ENCODE data around the gene RTF2.
A peak's percentile ranks its signal among the peaks of the same experiment; 100 is the strongest.

Gene RTF2

GRCh38 chr20:56453352-56453751 is 15.1 kb upstream of the RTF2 start:
- in situ Hi-C loops (cut with MboI; ENCODE audit: low pct_unique_long_range_greater_than_20kb, low sequenced_read_pairs, unreplicated experiment): no loop called here
- peak; percentile 71 for DNase-seq (ENCODE audit: low spot score)
- no peak for TF ChIP-seq CTCF (IDR thresholded peaks at IDR 0.05; ENCODE audit: extremely low read depth, insufficient read depth, missing control alignments)

DNA sequence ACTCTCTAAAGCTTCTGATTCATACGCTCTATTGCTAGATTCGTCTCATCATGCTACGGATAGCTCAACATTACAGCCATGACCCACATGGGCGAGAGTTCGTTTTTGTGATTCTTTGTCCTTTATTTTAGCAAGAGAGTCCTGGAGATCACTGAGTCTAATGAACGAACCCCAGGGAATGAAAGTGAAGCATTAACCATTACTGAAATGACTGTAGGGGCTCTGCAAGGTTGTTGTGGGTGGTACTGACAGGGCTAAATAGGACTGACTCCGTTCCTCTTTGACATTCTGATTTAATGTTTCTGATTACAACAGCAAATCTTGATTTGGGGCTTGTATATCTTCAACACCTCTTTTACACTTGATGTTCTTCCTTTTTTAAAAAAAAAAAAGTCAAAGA is 13.7 kb upstream of the RTF2 start:
- in situ Hi-C loops (cut with MboI; ENCODE audit: low pct_unique_long_range_greater_than_20kb, low sequenced_read_pairs, unreplicated experiment): no loop called here
- no peak for TF ChIP-seq CTCF (IDR thresholded peaks at IDR 0.05; ENCODE audit: extremely low read depth, insufficient read depth, missing control alignments)
- DNase-seq (ENCODE audit: low spot score): peak; percentile 79

DNA sequence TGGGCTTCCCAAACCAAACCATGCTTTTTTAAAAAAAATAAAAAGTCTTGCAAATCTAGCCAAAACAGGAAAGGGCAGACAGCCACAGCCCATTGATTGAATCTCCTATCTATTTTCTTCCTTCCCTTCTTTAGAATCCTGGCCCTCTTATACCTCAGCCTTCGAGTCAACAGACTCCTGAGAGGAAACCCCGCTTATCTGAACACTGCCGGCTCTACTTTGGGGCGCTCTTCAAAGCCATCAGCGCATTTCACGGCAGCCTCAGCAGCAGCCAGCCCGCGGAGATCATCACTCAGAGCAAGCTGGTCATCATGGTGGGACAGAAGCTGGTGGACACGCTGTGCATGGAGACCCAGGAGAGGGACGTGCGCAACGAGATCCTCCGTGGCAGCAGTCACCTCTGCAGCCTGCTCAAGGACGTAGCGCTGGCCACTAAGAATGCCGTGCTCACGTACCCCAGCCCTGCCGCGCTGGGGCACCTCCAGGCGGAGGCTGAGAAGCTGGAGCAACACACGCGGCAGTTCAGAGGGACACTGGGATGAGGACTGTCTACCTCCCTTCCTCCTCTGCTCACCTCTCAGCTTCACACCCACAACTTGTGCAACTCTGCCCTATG is 10.1 kb upstream of the RTF2 start:
- TF ChIP-seq CTCF (IDR thresholded peaks at IDR 0.05; ENCODE audit: extremely low read depth, insufficient read depth, missing control alignments): no peak
- DNase-seq (ENCODE audit: low spot score): no peak
- in situ Hi-C loops (cut with MboI; ENCODE audit: low pct_unique_long_range_greater_than_20kb, low sequenced_read_pairs, unreplicated experiment): no loop called here

DNA sequence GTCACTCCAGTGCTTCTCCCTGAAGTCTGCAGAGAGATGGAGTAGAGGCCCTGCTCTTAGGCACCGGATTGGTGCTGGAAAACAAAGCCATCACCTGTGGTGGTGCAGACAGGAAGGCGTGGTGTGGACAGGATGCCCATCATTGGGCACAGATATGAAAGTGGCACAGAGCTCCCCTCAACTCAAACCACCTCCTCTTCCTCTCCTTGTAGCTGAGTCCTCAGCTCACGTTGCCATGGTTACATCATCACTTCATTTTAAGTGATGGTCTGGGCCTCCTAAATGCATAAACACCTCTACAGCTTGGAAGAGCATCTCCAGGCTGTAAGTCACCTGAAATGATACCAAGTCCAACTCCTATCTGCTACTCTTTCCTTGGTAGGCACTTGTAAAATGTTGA is 8.0 kb upstream of the RTF2 start:
- in situ Hi-C loops (cut with MboI; ENCODE audit: low pct_unique_long_range_greater_than_20kb, low sequenced_read_pairs, unreplicated experiment): no loop called here

DNA sequence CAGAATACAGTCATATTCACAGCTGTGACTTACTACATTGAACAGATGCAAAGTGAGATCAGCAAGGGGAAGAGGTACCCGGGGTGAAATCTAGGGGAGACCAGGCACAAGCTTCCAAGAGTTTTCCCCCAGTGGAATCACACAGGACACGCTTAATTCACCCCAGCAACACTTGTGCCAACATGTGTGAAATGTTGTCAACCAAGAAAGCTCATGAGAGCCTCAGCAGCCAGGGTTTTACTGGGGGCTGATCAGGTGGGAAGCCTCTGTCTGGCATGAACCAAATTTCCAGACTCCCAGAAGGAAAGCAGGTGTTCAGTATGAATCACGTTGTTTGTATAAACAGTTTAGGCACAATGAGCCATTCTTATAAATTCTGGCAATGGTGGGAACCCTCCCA is 6.9 kb upstream of the RTF2 start:
- in situ Hi-C loops (cut with MboI; ENCODE audit: low pct_unique_long_range_greater_than_20kb, low sequenced_read_pairs, unreplicated experiment): no loop called here
- no peak for DNase-seq (ENCODE audit: low spot score)
- TF ChIP-seq CTCF (IDR thresholded peaks at IDR 0.05; ENCODE audit: extremely low read depth, insufficient read depth, missing control alignments): no peak

More for the DNA sequence above, 8.0 kb upstream of the RTF2 start:
- TF ChIP-seq CTCF (IDR thresholded peaks at IDR 0.05; ENCODE audit: extremely low read depth, insufficient read depth, missing control alignments): no peak
- no peak for DNase-seq (ENCODE audit: low spot score)

DNA sequence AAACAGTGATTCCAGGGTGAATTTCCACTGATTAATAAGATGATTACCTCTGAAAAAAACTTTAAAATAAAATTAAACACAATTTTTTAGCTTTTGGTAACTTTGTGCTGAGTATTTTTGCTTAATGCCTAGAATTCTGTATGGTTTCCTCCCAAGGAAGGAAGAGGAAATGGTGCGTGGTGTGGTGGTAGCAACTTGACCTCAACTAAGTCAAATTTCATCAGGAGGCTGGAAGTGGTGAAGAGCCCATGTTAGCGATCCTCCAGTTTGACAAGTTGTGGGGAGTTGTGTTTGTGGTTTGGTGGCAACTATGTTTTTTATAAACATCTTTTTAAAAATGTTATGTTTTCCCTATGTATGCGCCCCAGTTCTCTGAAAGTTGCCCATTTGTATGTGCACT is 5.0 kb upstream of the RTF2 start:
- DNase-seq (ENCODE audit: low spot score): no peak
- no peak for TF ChIP-seq CTCF (IDR thresholded peaks at IDR 0.05; ENCODE audit: extremely low read depth, insufficient read depth, missing control alignments)
- in situ Hi-C loops (cut with MboI; ENCODE audit: low pct_unique_long_range_greater_than_20kb, low sequenced_read_pairs, unreplicated experiment): no loop called here

- DNase-seq (ENCODE audit: low spot score): peak; percentile 52
- in situ Hi-C loops (cut with MboI; ENCODE audit: low pct_unique_long_range_greater_than_20kb, low sequenced_read_pairs, unreplicated experiment): no loop called here
- no peak for TF ChIP-seq CTCF (IDR thresholded peaks at IDR 0.05; ENCODE audit: extremely low read depth, insufficient read depth, missing control alignments)
These were observed 2.4 kb upstream of the RTF2 start for GRCh38 chr20:56465997-56466396.

Data from GM13977 (cell line).